ENCODE data around the gene KRT17. TPM values are rescaled to one million over a fixed set of nuclear protein-coding genes. Genes with fewer than 3 reads are reported as not detected.

The KRT17 gene
- total RNA-seq, 1 experiment from 2014 or later: 1.5 TPM

- H3K27me3 Mint-ChIP-seq (ENCODE audit: low read depth): peaks cover 17% of the 10 kb centered on the region
- H3K4me3 Mint-ChIP-seq: peak overlapping the region; percentile 85
- TF ChIP-seq ZBTB43 (CRISPR knock-in tag; IDR thresholded peaks at IDR 0.05) (no peak), ZNF416 (CRISPR knock-in tag; IDR thresholded peaks at IDR 0.05) (no peak), NR1H2 (CRISPR knock-in tag; IDR thresholded peaks at IDR 0.05) (no peak), USF1 (CRISPR knock-in tag; IDR thresholded peaks at IDR 0.05) (no peak), KAT7 (CRISPR knock-in tag; IDR thresholded peaks at IDR 0.05; ENCODE audit: borderline replicate concordance) (0 out of 2 replicates have a peak, but pooled peaks have one; percentile 59), GABPB1 (CRISPR knock-in tag; IDR thresholded peaks at IDR 0.05) (0 out of 2 replicates have a peak, but pooled peaks have one; percentile 20), ZNF219 (CRISPR knock-in tag; IDR thresholded peaks at IDR 0.05; ENCODE audit: borderline replicate concordance) (no peak), ARID4B (CRISPR knock-in tag; IDR thresholded peaks at IDR 0.05; ENCODE audit: borderline replicate concordance) (peak; percentile 31; the same call in 1 of the 2 replicates), RELA (CRISPR knock-in tag; IDR thresholded peaks at IDR 0.05; ENCODE audit: borderline replicate concordance) (no peak; the same call in 1 of the 2 replicates), ETV6 (CRISPR knock-in tag; IDR thresholded peaks at IDR 0.05) (0 out of 2 replicates have a peak, but pooled peaks have one; percentile 48)
- TF ChIP-seq, protein P1, sequence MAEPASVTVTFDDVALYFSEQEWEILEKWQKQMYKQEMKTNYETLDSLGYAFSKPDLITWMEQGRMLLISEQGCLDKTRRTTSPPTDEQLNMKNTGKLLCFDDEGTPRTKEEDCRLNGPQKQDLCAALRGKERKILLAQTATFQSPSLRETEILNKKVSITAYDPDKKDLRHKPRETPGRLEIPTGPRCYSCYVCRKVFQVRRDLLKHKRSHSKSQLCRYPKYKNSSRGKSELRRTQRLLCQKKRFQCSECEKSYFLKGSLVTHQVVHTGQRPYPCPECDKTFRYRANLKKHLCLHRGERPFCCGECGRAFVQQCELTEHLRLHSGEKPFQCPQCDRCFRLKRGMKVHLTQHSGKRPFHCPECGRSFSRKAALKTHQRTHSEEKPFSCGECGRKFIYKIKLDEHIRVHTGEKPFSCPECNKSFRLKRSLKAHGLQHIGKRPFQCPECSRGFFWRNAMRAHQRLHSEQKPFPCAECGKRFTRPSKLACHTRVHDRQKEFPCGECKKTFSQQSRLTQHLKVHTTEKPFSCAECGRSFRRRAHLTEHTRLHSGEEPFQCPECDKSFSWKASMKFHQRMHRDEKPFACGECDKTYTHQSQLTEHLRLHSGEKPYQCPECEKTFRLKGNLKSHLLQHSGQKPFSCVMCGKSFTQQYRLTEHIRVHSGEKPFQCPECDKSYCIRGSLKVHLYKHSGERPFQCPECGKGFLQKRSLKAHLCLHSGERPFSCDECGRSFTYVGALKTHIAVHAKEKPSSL (CRISPR knock-in tag; conservative IDR thresholded peaks at IDR 0.05): no peak
- TF ChIP-seq, protein P2, sequence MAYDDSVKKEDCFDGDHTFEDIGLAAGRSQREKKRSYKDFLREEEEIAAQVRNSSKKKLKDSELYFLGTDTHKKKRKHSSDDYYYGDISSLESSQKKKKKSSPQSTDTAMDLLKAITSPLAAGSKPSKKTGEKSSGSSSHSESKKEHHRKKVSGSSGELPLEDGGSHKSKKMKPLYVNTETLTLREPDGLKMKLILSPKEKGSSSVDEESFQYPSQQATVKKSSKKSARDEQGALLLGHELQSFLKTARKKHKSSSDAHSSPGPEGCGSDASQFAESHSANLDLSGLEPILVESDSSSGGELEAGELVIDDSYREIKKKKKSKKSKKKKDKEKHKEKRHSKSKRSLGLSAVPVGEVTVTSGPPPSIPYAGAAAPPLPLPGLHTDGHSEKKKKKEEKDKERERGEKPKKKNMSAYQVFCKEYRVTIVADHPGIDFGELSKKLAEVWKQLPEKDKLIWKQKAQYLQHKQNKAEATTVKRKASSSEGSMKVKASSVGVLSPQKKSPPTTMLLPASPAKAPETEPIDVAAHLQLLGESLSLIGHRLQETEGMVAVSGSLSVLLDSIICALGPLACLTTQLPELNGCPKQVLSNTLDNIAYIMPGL (CRISPR knock-in tag; IDR thresholded peaks at IDR 0.05): peak; percentile 94
- TF ChIP-seq, protein P3, sequence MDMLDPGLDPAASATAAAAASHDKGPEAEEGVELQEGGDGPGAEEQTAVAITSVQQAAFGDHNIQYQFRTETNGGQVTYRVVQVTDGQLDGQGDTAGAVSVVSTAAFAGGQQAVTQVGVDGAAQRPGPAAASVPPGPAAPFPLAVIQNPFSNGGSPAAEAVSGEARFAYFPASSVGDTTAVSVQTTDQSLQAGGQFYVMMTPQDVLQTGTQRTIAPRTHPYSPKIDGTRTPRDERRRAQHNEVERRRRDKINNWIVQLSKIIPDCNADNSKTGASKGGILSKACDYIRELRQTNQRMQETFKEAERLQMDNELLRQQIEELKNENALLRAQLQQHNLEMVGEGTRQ (CRISPR knock-in tag; IDR thresholded peaks at IDR 0.05): no peak
- TF ChIP-seq, protein P4, sequence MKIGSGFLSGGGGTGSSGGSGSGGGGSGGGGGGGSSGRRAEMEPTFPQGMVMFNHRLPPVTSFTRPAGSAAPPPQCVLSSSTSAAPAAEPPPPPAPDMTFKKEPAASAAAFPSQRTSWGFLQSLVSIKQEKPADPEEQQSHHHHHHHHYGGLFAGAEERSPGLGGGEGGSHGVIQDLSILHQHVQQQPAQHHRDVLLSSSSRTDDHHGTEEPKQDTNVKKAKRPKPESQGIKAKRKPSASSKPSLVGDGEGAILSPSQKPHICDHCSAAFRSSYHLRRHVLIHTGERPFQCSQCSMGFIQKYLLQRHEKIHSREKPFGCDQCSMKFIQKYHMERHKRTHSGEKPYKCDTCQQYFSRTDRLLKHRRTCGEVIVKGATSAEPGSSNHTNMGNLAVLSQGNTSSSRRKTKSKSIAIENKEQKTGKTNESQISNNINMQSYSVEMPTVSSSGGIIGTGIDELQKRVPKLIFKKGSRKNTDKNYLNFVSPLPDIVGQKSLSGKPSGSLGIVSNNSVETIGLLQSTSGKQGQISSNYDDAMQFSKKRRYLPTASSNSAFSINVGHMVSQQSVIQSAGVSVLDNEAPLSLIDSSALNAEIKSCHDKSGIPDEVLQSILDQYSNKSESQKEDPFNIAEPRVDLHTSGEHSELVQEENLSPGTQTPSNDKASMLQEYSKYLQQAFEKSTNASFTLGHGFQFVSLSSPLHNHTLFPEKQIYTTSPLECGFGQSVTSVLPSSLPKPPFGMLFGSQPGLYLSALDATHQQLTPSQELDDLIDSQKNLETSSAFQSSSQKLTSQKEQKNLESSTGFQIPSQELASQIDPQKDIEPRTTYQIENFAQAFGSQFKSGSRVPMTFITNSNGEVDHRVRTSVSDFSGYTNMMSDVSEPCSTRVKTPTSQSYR (CRISPR knock-in tag; IDR thresholded peaks at IDR 0.05): peak; percentile 78; the same call in 1 of the 2 replicates
- TF ChIP-seq, protein P5, sequence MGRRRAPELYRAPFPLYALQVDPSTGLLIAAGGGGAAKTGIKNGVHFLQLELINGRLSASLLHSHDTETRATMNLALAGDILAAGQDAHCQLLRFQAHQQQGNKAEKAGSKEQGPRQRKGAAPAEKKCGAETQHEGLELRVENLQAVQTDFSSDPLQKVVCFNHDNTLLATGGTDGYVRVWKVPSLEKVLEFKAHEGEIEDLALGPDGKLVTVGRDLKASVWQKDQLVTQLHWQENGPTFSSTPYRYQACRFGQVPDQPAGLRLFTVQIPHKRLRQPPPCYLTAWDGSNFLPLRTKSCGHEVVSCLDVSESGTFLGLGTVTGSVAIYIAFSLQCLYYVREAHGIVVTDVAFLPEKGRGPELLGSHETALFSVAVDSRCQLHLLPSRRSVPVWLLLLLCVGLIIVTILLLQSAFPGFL (CRISPR knock-in tag; IDR thresholded peaks at IDR 0.05; ENCODE audit: borderline replicate concordance): no peak
- TF ChIP-seq, protein P6, sequence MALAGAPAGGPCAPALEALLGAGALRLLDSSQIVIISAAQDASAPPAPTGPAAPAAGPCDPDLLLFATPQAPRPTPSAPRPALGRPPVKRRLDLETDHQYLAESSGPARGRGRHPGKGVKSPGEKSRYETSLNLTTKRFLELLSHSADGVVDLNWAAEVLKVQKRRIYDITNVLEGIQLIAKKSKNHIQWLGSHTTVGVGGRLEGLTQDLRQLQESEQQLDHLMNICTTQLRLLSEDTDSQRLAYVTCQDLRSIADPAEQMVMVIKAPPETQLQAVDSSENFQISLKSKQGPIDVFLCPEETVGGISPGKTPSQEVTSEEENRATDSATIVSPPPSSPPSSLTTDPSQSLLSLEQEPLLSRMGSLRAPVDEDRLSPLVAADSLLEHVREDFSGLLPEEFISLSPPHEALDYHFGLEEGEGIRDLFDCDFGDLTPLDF (CRISPR knock-in tag; IDR thresholded peaks at IDR 0.05): no peak
These were observed 41.3 kb upstream of the KRT17 start for GRCh38 chr17:41665566-41666236.

More at GRCh38 chr17:41665566-41666236, 41.3 kb upstream of the KRT17 start:
- POLR2A ChIA-PET: interaction anchor here (1.1 to 4.1 kb wide), 4 partner anchors 17 to 1046 kb away, joined by 3 to 38 read pairs (median 6); partner anchors contain the start of genes EIF1 and KRT19
- peak; percentile 82 for ATAC-seq
- H3K36me3 Mint-ChIP-seq: no peaks in the 10 kb centered on the region
- DNase-seq (ENCODE audit: low spot score): peak; percentile 90
- H3K9me3 Mint-ChIP-seq: no peaks in the 10 kb centered on the region
- peaks cover 16% of the 10 kb centered on the region for H3K4me1 Mint-ChIP-seq
- CTCF ChIA-PET: interaction anchor here (0.5 to 10.0 kb wide), 76 partner anchors 11 to 1106 kb away, joined by 3 to 380 read pairs (median 5); partner anchors contain the start of genes EIF1, JUP, KRT13 and KRT17
- H3K27ac Mint-ChIP-seq: peak overlapping the region; percentile 94

Data from WTC11 (cell line).